GM13977 (cell line): ENCODE results near the gene STXBP6.

Experiments used
- DNase-seq: peaks from one replicate; pipeline ENCODE4 v3.0.0; 2012; ENCODE audit warnings: low spot score
- in situ Hi-C: fragments of 300-500 bp; cut with MboI; formaldehyde crosslinking; loops from one replicate; pipeline ENCODE4 v1.12.0; 2022; ENCODE audit warnings: low sequenced_read_pairs, low pct_unique_long_range_greater_than_20kb, mixed read lengths, inconsistent platforms; ENCODE audit not compliant: unreplicated experiment
- TF ChIP-seq, protein P1 (sequence below): IDR thresholded peaks from 2 replicates; pipeline ENCODE4 v1.5.1; 2012; ENCODE audit warnings: mild to moderate bottlenecking, control low read depth; ENCODE audit not compliant: insufficient read depth; ENCODE audit errors: extremely low read depth, missing control alignments

Gene STXBP6

GRCh38 chr14:24891987-24892496 lies 157.9 kb downstream of the STXBP6 start:
- no peak for DNase-seq
- in situ Hi-C loops = no loop called here
- TF ChIP-seq, protein P1, sequence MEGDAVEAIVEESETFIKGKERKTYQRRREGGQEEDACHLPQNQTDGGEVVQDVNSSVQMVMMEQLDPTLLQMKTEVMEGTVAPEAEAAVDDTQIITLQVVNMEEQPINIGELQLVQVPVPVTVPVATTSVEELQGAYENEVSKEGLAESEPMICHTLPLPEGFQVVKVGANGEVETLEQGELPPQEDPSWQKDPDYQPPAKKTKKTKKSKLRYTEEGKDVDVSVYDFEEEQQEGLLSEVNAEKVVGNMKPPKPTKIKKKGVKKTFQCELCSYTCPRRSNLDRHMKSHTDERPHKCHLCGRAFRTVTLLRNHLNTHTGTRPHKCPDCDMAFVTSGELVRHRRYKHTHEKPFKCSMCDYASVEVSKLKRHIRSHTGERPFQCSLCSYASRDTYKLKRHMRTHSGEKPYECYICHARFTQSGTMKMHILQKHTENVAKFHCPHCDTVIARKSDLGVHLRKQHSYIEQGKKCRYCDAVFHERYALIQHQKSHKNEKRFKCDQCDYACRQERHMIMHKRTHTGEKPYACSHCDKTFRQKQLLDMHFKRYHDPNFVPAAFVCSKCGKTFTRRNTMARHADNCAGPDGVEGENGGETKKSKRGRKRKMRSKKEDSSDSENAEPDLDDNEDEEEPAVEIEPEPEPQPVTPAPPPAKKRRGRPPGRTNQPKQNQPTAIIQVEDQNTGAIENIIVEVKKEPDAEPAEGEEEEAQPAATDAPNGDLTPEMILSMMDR = no peak

DNA sequence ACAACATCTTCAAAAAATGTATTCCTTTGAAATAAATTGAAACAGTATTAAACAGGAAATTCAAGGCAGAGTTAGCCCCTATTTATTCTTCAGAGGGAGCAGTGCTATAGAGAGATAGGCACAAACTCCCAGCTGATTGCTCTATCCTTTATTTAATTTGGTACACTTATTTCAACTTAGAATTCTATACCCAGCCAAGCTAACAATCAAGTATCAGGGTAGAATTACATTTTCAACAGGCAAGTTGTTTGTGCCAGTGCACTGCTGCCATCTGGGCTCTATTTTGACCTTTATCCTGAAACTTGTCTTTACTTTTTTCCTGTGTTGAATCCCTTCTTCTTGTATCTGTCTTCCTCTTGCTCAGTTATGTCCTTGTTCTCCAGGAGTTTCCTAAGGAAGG lies 159.2 kb downstream of the STXBP6 start:
- TF ChIP-seq, protein P1 = no peak
- no peak for DNase-seq
- in situ Hi-C loops = no loop called here

GRCh38 chr14:24889843-24890242 lies 160.1 kb downstream of the STXBP6 start:
- in situ Hi-C loops = no loop called here
- no peak for DNase-seq

DNA sequence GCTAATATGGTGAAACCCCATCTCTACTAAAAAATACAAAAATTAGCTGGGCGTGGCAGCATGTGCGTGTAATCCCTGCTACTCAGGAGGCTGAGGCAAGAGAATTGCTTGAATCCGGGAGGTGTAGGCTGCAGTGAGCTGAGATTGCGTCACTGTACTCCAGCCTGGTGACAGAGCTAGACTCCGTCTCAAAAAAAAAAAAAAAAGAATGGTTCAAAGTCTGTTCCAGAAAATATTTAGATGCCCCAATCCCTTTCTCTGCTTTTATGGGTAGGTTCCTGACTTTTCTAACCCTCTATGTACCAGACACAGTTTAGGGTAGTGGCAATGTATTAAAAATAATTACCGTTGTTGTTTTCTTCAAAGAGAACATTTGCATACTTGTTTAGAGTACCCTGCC lies 161.4 kb downstream of the STXBP6 start:
- in situ Hi-C loops = no loop called here
- DNase-seq = no peak
- TF ChIP-seq, protein P1 = no peak

More at GRCh38 chr14:24889843-24890242, 160.1 kb downstream of the STXBP6 start:
- TF ChIP-seq, protein P1 = no peak

- TF ChIP-seq, protein P1 = no peak
- in situ Hi-C loops = no loop called here
- DNase-seq = no peak
Measured at GRCh38 chr14:24887623-24888304, 162.2 kb downstream of the STXBP6 start.

- in situ Hi-C loops = no loop called here
- no peak for DNase-seq
- TF ChIP-seq, protein P1 = no peak
Measured at GRCh38 chr14:24885410-24885913, 164.5 kb downstream of the STXBP6 start.
